ENCODE results near the gene ICE1. TPM values are rescaled to one million over a fixed set of nuclear protein-coding genes. Genes with fewer than 3 reads are reported as not detected.

Gene ICE1
- total RNA-seq, 1 donor, result 35.4 TPM

DNA sequence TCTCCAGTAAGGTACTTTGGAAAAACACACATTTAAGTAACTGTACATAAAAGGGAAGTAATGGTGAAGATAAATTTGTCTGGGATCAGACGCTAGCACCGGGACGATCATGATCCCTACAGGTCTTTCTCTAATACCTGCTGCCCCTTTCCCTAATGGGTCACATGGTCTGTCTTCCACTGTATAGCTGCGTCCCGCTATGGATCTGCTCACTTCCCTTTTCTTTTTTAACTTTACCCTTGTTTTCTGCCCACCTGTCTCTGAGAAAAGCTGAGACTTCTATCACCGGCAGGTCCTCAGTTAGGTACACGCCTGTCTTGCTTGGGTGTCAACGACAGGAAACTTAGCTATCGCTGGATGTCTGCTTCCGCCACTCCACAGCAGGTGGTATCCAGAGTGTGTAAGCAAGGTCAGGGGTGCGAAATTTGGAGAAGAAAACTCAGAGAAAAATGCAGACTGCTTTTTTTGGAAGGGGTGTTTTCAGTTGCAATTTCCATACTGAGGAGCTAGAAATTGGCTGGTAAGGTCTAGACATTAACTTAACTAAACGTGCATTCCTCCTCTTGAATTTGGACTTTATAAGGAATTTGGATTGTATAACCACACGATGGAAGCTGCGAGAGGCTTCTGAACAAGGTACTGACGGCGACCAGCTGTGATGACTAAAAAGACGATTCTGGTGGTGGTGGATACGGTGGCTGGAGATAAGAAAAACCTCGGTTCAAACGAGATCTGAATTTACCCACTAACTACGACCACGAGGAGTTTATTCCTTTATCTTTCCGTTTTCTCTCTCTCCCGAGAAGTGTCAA lies 1.1 kb upstream of the ICE1 start:
- TF ChIP-seq, protein P1, sequence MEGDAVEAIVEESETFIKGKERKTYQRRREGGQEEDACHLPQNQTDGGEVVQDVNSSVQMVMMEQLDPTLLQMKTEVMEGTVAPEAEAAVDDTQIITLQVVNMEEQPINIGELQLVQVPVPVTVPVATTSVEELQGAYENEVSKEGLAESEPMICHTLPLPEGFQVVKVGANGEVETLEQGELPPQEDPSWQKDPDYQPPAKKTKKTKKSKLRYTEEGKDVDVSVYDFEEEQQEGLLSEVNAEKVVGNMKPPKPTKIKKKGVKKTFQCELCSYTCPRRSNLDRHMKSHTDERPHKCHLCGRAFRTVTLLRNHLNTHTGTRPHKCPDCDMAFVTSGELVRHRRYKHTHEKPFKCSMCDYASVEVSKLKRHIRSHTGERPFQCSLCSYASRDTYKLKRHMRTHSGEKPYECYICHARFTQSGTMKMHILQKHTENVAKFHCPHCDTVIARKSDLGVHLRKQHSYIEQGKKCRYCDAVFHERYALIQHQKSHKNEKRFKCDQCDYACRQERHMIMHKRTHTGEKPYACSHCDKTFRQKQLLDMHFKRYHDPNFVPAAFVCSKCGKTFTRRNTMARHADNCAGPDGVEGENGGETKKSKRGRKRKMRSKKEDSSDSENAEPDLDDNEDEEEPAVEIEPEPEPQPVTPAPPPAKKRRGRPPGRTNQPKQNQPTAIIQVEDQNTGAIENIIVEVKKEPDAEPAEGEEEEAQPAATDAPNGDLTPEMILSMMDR (IDR thresholded peaks at IDR 0.05; ENCODE audit: insufficient read depth, low read depth, low read length), result no peak
- peak; percentile 19 for DNase-seq (ENCODE audit: low read depth)
- H3K4me3 ChIP-seq (ENCODE audit: low read depth, low read length), result peak overlapping the region; percentile 88

DNA sequence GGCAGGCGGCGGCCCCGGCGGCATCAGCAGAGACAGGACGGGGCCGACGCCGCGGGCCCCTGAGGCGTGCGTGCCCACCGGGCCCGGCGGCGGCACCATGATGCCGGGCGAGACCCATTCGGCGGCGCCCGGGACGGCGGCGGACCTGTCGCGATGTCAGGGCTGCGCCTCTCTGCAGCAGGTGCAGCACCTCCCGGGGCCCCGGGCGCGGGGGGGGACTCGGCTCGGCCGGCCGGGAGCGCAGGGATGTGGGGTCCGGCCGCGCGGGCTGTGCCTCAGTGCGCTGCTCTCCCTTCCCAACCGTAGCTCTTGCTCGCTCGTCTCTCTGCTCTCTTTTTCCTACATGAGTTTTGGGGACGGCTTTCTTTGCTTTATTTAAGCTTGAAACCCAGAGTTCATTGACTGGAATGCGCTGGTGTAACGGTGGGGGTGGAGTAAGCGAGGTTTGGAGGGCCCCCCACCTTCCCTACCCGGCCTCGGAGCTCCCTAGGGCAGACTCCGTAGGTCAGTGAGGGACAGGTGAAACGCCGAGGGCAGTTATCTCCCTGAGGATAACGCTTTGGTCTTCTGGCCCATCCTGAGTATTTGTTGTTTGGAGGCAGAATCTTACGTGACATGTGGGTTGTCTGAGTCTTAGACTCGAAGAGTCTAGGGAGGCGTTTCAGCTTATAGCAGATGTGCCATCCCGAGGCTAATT lies 490 bp downstream of the ICE1 start:
- no peak for DNase-seq (ENCODE audit: low read depth)
- TF ChIP-seq, protein P1 (IDR thresholded peaks at IDR 0.05; ENCODE audit: insufficient read depth, low read depth, low read length), result no peak
- peak overlapping the region; percentile 88 for H3K4me3 ChIP-seq (ENCODE audit: low read depth, low read length)

DNA sequence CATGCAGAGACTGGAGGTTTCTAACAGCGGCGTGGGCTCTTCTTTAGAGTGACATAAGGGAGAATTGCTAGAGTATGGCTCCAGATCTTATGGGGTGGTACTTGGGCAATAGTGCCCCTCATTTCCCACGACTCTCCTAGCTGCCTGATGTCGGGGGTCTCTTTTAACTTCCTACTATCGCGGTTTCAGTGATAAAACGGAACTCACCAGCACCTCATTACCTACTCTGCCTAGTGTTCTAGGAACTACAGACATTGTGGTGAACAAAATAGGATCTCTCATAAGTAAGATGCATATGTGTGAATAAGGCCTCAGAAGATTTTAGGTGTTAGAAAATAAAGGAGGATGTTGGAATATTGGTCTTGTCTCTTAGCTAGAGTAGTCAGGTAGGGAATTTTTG lies 1.1 kb downstream of the ICE1 start:
- peak overlapping the region; percentile 88 for H3K4me3 ChIP-seq (ENCODE audit: low read depth, low read length)
- DNase-seq (ENCODE audit: low read depth), result no peak
- TF ChIP-seq, protein P1 (IDR thresholded peaks at IDR 0.05; ENCODE audit: insufficient read depth, low read depth, low read length), result no peak

DNA sequence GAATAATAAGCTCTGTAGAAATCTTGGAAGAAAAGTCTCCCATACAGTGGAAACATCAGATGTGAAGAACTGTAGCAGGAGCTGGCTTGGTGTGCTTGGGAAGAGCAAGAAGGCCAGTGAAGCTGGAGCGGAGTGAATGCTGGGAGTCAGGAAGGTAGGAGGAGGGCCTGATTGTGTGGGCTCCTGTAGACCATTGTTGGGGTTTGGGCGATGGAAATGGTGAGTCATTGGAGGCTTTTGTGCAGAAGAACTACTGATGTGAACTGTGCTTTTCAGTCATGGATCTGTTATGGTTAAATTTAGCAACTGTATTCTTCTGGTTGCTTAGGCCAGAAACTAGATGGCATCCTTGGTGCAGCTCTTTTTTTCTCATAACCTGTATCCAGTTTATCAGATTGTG lies 2.3 kb downstream of the ICE1 start:
- no peak overlapping the region for H3K4me3 ChIP-seq (ENCODE audit: low read depth, low read length)

DNA sequence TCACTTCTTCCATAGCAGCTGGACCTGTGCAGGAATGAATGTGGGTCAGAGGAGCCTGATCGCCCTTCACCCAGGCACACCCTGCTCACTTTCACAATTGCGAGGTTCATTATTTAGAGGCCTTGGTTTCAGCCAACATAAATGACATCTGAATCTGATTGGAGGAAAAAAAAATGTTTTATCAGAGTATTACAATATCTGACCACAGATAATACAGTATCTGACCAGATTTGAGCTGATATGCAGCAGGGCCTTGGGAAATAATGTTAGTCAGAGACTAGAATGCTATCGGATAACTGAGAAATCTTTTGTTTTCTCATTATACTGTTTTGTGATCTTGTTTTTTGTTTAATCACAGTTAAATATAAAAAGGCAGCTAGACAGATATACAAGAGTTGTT lies 7.7 kb downstream of the ICE1 start:
- no peak overlapping the region for H3K4me3 ChIP-seq (ENCODE audit: low read depth, low read length)
- TF ChIP-seq, protein P1 (IDR thresholded peaks at IDR 0.05; ENCODE audit: insufficient read depth, low read depth, low read length), result no peak
- no peak for DNase-seq (ENCODE audit: low read depth)

More for the DNA sequence above, 2.3 kb downstream of the ICE1 start:
- no peak for DNase-seq (ENCODE audit: low read depth)
- TF ChIP-seq, protein P1 (IDR thresholded peaks at IDR 0.05; ENCODE audit: insufficient read depth, low read depth, low read length), result no peak

DNA sequence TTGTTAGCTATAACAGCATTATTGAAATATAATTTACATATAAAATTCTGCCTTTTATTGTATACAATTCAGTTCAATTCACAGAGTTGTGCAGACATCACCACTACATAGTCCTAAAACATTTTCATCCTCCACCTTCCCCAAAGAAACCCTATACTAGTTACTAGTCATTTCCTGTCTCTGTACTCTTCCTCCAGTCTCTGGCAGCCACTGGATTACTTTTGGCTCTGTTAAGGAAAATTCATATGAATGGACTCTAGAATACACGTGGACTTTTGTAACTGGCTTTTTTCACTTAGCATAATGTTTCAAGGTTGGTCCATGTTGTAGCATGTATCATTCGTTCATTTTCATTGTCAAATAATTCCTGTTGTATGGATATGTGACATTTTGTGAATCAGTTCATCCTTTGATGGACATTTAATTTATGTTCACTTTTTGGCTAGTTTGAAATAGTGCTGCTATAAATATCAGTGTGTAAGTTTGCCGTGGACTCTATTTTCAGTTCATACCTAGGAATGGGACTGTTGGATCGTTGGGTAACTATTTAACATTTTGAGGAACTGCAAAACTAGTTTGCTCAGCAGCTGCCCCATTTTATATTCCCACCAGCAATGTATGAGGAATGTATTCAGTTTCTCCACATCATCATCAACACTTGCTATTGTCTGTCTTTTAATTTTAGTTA lies 9.7 kb downstream of the ICE1 start:
- no peak overlapping the region for H3K4me3 ChIP-seq (ENCODE audit: low read depth, low read length)
- DNase-seq (ENCODE audit: low read depth), result peak; percentile 20
- TF ChIP-seq, protein P1 (IDR thresholded peaks at IDR 0.05; ENCODE audit: insufficient read depth, low read depth, low read length), result no peak

All from fibroblast of villous mesenchyme (primary cell).